ENCODE results near the gene FAM210A.

The FAM210A gene

DNA sequence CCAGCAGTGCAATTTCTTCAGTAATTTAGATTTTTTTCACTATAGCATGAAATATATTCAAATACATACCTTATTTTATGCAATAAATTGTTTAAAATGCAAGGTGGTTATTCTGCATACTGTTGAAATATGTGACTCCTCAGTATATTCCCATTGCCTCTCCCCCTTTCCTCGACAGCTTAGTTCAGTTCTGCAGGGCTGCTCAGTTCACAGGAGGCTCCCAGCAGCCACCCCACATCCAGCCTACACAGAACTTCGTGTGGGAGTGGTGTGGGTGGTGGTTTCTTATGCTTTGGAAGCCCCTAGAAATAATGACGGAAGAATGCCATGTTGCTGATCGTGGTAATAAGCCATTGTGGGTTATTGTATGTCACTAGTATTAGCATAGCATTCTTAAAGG lies 79.7 kb downstream of the FAM210A start:
- no peak for DNase-seq (ENCODE audit: low read depth in 3 of 3)

DNA sequence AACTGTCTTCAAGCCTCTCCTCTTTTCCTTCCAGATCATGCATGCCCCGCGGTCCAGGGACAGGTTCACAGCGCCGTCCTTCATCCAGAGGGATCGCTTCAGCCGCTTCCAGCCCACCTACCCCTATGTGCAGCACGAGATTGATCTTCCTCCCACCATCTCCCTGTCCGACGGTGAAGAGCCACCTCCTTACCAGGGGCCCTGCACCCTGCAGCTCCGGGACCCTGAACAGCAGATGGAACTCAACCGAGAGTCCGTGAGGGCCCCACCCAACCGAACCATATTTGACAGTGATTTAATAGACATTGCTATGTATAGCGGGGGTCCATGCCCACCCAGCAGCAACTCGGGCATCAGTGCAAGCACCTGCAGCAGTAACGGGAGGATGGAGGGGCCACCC lies 81.3 kb downstream of the FAM210A start:
- DNase-seq (ENCODE audit: low read depth in 3 of 3): no peak

DNA sequence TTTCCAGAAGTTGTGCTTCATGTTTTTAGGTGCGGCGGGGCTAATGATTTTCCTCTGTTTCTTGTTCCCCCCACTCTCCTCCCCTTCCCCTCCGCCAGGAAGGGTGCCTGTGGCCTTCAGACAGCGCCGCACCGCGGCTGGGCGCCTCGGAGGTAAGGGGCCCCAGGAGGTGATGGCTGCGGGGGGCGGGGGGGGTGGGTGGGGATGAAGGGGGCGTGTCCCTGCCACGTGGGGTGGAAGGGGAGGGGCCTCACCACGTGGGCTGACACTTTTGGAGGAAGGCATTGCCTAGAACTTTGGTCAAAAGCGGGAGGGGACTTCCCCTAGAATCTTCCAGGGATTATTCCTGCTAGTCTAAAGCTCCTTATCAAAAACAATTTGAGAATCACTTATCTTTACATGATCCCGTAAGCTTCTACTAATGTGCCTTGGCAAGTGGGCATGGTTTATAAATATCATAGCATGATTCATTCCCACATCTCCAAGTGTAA lies 83.1 kb downstream of the FAM210A start:
- DNase-seq (ENCODE audit: low read depth in 3 of 3): no peak

DNA sequence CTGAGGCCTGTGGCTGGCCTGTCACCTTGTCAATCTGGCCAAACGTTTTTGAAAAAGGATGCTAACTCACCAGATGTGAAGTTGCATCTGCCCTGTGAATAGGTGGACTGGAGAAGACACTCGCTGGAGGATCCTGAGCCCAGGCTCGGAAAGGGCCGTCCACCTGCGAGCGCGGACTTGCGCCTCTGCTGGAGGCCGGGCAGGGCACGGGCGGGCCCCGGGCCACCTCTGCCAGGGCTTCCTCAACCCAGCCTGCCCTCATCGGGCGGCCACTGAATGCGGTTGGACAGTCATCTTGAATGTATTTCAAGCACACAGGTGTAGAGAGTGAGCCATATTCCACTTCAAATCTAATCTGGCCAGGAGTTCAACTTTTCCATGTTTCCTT lies 83.9 kb downstream of the FAM210A start:
- DNase-seq (ENCODE audit: low read depth in 3 of 3): no peak

DNA sequence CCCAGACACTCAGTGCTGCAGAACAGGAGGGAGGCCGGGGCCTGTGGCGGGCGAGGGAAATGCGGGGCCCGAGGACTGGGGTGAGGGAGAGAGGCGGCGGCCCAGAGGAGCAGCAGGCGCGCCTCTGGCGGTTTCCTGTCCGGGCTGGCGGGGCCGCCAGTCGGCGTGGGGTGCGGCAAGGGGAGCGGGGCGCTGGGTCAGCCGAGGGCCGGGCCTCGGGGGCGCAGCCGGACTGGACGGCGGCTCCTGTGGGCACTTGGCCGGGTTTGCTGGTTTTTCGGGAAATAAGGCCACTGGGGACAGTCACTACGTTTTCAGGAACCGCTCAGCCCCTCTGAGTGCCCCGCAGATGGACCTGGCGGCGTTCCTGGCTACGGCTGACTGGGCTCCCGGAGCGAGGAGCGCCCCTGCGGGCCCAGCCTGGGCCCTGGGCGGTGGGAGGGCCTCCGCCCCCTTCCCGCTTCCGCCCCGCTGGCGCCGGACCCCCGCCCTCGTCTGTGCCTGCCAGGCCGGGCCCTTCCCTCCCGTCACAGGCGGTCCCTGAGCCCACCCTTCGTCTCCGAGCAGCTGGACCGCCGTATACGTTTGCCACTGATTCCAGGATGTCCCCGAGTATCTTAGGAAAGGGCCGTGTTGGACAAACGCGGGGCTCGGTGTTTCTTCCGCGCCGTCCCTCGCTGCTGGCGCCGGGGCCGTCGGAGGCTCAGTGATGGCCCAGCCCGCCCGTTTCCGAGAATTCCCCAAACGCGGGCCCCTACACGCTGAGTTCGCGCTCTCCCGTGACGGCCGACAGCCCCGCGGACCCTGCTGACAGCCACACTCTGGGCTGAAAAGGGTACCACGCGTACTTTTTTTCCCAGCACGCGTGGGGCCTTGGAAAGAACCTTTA lies 84.6 kb downstream of the FAM210A start:
- DNase-seq (ENCODE audit: low read depth in 3 of 3): no peak

DNA sequence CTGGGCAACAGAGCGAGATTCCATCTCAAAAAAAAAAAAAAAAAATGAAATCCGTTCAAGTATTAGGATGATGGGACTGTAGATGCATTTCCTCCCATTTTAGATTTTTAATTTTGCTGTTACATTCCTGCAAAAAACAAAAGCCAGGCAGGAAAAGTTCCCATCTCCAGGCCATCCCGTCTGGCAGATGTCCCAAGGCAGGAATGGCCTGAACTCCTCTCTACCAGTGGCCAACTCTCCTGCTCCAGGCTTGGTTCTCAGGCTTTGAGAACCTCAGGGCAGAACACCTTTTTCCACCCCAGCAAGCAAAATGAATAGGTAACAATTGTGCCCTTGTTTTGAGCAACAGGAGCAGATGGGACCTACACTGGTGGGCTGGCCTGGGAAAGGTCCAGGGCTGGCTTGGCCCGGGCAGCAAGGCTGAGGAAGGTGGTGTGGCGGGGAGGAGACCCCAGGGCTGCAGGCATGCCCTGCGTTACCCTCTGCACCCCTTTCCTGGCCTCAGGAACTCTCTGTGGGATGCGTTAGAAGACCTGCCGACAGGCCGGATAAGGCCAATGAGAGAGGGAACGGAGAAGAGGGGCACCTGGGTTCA lies 86.0 kb downstream of the FAM210A start:
- DNase-seq (ENCODE audit: low read depth in 3 of 3): no peak

DNA sequence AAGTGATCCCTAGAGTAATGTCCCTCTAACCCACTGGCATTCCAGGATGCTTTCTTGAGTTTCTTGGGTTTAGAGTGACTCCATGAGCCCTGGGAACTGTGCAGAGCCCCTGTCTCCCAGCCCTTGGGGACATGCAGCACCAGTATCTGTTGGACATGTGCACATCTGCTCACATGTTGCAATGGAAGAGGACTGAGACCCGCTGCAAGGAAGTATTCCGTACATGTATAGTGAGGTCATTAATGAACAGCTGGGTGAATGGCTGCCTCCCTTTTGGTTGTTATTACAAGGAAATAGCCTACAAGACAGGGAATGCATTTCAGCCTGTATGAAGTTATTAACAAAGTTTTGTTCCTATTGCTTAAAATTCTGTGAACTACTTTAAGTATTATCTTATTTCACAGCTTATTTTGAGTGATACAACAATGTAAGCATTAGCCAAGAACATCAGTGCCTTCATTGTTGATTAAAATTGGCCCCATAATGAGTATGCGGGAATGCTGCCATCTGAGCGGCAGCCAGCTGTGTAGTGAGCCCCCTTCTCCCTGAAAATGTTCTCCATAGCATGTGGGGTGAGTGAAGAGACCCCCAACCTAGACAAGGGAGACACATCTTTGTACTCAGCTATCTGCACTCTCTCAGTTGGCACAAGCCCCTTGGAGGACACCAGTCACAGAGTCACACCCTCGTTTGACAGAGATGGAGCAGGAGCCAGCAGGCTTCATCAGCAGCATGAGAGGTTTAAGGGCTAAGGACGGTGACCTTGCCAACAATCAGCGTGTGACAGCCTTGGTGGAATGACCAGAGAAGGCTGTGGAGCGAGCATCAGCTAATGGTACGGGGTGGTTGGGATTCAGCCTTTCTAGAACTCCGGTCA lies 87.4 kb downstream of the FAM210A start:
- no peak for DNase-seq (ENCODE audit: low read depth in 3 of 3)

DNA sequence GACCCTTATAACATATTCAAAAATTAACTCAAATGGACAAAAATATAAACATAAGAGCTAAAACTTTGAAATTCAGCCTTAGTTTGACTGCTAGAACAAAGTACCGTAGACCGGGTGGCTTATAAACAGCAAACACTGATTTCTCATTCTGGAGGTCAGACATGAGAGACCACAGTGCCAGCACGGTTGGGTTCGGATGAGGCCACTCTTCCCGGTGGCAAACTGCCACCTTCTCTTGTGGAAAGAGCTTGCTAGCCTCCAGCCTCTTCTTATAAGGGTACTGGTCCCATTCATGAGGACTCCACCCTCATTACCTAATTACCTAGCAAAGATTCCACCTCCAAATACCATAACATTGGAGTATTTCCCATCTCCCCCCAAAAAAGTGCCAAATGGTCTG lies 91.3 kb downstream of the FAM210A start:
- DNase-seq (ENCODE audit: low read depth in 3 of 3): no peak

DNA sequence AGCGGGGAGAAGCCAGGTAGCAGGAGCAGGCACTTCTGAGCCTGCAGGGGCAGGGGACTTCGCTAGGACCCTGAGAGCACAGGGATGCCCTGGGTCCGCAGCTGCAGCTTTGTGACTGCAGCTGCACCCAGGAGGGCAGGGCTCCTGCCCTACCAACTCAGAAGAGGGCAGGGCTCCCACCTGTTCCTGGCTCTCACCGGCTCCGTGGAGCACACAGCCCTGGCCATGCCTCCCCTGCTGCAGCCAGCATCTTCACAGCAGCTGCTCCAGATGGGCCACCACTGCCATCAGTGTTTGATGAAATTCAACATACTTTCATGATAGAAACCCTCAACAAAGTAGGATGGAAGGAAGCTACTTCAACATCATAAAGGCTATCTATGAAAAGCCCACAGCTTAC lies 92.7 kb downstream of the FAM210A start:
- no peak for DNase-seq (ENCODE audit: low read depth in 3 of 3)

DNA sequence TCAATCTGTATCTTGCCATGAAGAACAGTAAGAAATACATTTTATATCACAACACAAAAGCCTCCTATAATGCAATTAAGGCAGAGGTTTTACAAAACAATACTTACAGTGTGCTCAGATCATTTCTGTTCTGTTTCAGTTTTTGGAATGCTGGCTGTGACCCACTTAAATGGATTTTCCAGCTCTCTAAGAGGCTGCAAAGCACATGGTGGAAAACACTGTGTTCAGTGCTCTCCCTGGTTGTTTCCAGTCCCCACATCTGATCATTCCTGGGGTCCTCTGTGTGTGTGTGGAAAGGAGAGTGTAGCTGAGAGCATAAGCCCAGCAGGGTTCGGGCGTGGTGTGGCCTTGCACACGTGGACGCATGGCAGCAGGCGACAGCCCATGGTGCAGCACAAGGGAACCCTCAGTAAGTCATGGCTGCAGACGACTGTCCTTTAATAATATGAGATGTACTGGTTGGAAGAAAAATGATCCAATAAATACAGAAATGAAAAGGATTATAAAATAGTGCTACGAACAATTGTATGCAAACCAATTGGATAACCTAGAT lies 95.6 kb downstream of the FAM210A start:
- no peak for DNase-seq (ENCODE audit: low read depth in 3 of 3)

DNA sequence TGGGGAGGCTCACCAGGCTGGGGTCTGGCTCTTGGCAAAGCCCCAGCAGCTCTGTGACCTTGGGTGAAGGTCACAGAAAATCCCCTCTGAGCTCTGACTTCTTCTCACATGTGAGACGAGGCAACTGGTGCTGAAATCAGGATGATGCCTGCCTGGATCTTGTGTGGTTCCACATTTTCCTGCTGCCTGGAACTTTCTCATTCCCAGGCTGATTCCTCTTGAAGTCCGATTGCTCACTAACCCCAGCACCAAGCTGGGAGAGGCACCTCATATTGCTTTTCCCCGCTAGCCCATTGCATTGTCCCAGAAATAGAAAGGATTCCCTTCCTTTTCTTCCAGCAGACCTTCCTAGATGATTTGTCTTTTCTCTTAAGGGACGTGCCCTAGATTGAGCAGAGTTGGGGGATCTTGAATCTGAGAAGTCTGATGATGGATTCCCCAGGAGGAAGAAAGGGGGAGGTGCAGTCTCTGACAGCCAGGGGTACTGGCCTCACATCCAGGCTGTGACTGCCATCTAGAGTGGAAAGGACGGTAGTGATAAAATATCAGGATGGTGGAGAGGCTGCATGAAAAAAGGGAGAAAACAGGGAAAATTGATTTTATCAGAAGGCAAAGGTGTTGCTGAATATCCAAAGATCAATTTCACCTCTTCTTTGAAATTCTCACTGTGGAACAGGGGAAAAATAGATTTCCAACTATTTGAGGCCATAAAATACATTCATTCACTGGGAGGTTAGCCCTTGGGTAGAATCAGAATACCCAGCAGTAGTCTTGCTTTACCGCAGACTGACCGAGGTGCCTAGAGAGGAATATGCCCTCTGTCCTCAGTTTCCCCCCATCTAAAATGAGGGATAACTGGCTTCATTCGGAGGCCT lies 96.3 kb downstream of the FAM210A start:
- peak in 1 of 3 donors; percentile 34 for DNase-seq (ENCODE audit: low read depth in 3 of 3)

DNA sequence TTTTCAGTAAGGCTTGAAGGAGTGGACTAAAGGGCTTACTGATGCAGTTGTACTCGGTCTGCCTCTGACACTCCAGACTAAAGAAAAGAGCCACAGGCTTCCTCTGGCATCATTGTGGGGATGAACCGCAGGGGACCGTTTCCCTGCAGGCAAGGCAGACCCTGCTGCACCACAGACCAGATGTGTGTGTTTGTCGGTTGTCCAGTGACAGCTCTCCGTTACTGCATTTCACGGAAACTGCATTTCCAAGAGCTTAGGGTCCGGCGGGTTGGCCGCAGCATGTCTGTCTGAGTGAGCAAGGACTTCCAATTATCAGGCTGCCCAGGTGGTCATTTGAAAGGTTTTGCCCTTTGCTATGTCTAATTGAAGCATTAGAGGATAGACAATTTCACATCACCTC lies 98.1 kb downstream of the FAM210A start:
- DNase-seq (ENCODE audit: low read depth in 3 of 3): no peak

DNA sequence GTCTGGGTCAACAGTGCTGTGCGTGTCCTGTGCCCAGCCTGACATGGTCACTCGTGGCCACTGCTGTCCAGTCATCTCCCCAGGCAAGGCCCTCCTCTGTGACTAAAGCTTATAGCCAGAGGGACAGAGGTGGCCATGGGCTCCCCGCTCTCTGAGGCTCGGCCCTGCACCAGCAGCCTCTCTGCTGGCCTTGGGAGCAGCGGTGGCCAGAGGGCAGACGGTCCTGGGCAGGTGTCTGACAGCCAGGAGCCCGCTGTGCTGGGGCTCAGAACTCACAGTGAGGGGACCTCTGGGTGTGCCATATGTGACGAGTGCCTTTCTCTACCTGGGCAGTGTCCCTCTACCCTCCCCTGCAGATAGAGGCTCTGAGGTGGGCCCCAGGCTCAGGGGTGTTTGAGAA lies 98.7 kb downstream of the FAM210A start:
- DNase-seq (ENCODE audit: low read depth in 3 of 3): no peak

DNA sequence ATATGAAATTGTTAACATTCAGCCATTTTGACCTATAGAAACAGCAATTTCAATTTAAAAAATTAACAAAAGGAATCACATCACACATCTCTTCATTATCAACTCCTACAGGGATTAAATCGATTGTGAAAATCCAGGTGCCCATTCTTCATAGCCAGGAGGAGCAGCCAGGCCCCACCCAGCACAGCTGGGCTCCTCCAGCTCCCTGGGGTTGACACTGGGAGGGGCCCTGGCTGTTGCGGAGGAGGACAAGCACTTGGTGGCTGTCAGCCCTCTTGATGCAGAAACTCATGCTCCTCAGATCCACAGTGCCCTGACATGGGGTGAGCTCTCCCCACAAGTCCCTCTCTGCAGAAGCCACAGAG lies 99.8 kb downstream of the FAM210A start:
- DNase-seq (ENCODE audit: low read depth in 3 of 3): no peak

DNA sequence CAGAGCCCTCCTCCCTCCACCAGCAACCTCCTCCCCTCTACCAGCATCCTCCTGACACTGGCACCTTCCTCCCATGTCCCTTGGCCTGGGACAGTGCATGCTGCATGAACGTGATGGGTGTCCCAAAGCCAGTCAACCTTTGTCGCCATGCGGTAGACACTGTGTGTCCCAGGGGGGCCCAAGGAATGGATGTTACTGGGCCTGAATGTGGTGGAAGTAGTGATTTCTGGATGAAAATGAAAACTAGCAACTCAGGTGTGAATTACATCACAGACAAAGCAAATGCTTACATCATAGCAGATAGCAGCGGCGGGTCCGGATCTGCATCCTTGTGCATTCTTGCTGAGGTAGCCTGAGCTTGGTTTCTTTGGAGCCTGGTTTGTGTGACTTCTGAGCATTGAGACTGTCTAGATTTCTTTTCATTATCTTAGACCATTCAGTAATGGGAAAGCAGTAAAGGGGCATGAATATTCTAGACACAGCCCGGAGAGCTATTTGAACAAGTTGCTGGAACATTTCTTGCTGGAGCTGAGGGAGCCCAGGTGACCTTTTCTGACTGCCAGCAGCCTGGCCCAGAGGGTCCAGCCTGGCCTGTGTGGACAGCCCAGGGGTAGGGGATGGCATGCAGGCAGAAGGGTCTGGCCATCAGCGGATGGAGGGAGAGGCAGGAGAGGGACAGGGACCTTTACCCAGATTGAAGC lies 100.4 kb downstream of the FAM210A start:
- no peak for DNase-seq (ENCODE audit: low read depth in 3 of 3)

DNA sequence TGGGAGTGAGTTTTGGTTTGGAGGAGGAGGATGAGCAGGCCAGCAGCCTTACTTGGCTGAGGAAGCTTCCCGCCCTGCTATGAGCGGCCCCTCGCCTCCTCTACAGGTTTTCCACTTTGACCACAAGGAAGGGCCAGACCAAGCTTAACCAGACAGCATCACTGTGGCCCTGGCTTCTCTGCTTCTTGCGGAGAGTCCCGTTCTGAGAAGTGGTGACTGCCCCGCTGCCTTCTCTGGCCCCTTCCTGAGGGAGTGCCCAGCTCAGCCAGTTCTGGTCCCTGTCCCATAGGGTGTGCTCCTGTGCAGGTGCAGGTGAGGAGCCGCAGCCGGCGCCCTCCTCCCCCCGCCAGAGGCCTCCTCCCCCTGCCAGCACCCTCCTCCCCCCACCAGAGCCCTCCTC lies 101.0 kb downstream of the FAM210A start:
- DNase-seq (ENCODE audit: low read depth in 3 of 3): no peak

DNA sequence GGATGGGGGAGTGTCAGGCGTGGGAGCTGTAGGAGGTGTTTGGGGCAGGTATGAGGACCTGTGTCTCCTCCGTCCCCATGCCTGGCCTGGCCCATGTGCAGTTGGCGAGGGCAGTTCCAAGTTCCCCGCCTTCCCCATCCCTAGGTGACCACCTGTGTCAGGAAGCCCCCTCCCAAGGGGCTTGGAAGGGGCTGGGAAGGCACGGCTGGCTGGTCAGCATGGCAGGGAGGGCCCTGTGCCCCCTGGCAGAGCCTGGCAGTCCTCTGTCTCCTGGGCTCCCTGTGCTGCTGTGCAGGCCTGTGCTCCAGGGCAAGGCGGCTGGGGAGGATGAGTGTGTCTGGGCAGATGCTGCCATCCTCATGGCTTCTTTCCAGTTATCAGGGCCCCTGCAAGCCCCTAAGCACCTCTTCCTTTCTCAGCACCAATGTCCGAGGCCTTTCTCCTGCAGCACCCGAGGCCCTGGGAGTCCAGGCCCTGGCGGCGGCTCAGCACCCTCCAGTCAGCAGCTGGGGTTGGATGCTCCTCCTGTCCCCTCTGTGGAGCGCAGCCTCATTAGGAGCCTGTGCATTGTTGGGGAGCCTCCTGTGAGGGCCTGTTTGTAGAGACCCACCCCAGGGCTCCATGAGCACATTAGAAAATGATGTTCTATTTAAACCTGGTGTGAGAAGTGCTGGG lies 101.7 kb downstream of the FAM210A start:
- DNase-seq (ENCODE audit: low read depth in 3 of 3): no peak

DNA sequence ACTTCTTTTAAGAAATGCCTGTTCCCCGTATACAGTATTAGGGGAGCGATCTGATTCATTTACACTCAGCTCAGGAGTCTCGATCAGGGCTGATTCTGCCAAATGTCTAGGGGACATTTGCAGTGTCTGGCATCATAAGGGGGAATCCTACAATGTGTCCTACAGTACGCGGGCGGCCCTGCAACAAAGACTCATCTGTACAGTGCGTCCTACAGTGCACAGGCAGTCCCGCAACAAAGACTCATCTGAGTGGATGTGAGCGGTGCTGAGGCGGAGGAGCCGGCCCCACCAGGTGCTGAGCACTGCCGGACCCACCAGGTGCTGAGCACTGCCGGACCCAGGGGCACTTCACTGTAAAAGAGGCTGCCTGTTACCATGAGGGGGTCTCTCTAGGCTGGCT lies 102.5 kb downstream of the FAM210A start:
- DNase-seq (ENCODE audit: low read depth in 3 of 3): no peak

DNA sequence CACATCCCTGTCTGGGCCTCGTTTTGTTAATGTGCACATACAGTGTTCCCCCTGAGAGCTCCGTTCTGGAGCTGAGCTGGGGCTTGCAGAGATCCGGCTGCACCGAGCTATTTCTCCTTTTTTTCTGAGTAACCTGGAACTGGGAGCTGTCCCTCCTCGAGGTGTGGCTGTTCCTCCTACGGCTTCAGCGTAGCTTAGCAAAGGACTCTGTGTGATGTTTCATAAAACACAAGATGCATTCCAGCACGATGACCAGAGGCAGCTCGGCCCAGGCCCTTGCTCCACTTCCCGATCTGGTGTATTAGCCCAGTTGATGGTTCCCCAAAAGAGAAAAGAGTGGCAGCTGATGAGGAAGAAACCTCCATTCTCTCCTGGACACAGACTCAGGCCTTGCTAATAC lies 103.0 kb downstream of the FAM210A start:
- no peak for DNase-seq (ENCODE audit: low read depth in 3 of 3)

DNA sequence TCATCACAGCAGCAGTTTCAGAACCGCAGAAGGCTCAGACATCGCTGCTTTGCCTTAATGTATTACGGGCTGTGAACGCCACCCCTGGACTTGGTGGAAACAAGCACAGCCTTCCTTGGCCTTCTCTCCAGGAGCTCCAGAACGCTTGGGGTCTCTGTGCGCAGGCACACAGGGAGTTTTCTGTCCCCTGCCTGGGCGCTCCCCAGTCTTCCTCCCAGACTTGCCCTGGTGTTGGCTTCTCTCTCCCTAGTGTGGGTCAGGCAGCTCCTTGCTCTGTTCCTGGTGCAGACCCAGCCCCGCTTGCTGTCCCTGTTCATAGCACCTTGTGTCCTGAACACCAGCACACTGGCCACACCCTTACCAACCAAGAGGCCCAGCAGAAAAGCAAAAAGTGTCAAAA lies 103.6 kb downstream of the FAM210A start:
- DNase-seq (ENCODE audit: low read depth in 3 of 3): no peak
